ENCODE measurements around the gene TMEM132C.

GRCh38 chr12:128534906-128535305 is 267.9 kb downstream of the TMEM132C start:
- TF ChIP-seq CTCF (conservative IDR thresholded peaks at IDR 0.05; ENCODE audit: low read length) (no peak), EZH2phosphoT487 (IDR thresholded peaks at IDR 0.05; ENCODE audit: borderline replicate concordance, low read depth, low read length) (no peak)

Data from OCI-LY7 (cell line).